ENCODE data around the gene DIP2C. TPM values are rescaled to one million over a fixed set of nuclear protein-coding genes. Genes with fewer than 3 reads are reported as not detected.

Gene DIP2C
- total and polyA plus RNA-seq, 2 donors (not counting 1 experiment from before 2014, with no cell fraction given) = 1.3 to 1.9 TPM

GRCh38 chr10:562142-562541 is 127.3 kb downstream of the DIP2C start:
- Histone ChIP-seq H3K36me3 (replicated peaks in 1 of 2; ENCODE audit: control extremely low read depth in 1 of 2, control insufficient read depth in 1 of 2, extremely low read depth in 1 of 2, insufficient read depth in 2 of 2, low read length in 1 of 2) (no peaks in the 10 kb centered on the region), H3K9me3 (ENCODE audit: control extremely low read depth in 1 of 3, control insufficient read depth in 2 of 3, insufficient read depth in 1 of 3, low read length in 2 of 3) (peaks cover 0 to 13% (median 13%) of the 10 kb centered on the region in 3 donors), H3K4me1 (ENCODE audit: control insufficient read depth in 2 of 2, insufficient read depth in 2 of 2, low read length in 2 of 2) (no peaks in the 10 kb centered on the region), H3K9ac (ENCODE audit: low read length) (no peak overlapping the region), H3K27ac (ENCODE audit: low read length in 2 of 2) (no peak overlapping the region), H4K20me1 (ENCODE audit: control insufficient read depth, insufficient read depth, low read length, poor library complexity, severe bottlenecking) (no peaks in the 10 kb centered on the region), H2AFZ (ENCODE audit: insufficient read depth, low read depth, low read length, poor library complexity, severe bottlenecking) (no peak overlapping the region), H3K4me3 (ENCODE audit: control extremely low read depth in 1 of 5, extremely low read depth in 1 of 5, insufficient read depth in 1 of 5, low read depth in 2 of 5, low read length in 4 of 5) (no peak overlapping the region), H3K4me2 (replicated peaks; ENCODE audit: low read depth, low read length, poor library complexity, severe bottlenecking) (no peak overlapping the region), H3K27me3 (replicated peaks in 1 of 4; ENCODE audit: control extremely low read depth in 1 of 4, control insufficient read depth in 3 of 4, insufficient read depth in 4 of 4, low read length in 3 of 4) (peaks cover 0 to 4% (median 0%) of the 10 kb centered on the region in 4 experiments), H3K79me2 (ENCODE audit: control insufficient read depth, insufficient read depth, low read length) (no peaks in the 10 kb centered on the region)
- H3K27ac Mint-ChIP-seq = no peak overlapping the region
- DNase-seq (no peak), ATAC-seq (ENCODE audit: low read depth) (no peak)
- H3K4me1 Mint-ChIP-seq = no peaks in the 10 kb centered on the region
- POLR2A ChIA-PET = no interaction called here
- peaks cover 5% of the 10 kb centered on the region for H3K27me3 Mint-ChIP-seq
- intact Hi-C loops (cut with micrococcal nuclease) = no loop called here
- H3K9me3 Mint-ChIP-seq (ENCODE audit: insufficient read depth) = peaks cover 3% of the 10 kb centered on the region
- TF ChIP-seq, protein P1, sequence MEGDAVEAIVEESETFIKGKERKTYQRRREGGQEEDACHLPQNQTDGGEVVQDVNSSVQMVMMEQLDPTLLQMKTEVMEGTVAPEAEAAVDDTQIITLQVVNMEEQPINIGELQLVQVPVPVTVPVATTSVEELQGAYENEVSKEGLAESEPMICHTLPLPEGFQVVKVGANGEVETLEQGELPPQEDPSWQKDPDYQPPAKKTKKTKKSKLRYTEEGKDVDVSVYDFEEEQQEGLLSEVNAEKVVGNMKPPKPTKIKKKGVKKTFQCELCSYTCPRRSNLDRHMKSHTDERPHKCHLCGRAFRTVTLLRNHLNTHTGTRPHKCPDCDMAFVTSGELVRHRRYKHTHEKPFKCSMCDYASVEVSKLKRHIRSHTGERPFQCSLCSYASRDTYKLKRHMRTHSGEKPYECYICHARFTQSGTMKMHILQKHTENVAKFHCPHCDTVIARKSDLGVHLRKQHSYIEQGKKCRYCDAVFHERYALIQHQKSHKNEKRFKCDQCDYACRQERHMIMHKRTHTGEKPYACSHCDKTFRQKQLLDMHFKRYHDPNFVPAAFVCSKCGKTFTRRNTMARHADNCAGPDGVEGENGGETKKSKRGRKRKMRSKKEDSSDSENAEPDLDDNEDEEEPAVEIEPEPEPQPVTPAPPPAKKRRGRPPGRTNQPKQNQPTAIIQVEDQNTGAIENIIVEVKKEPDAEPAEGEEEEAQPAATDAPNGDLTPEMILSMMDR (IDR thresholded peaks at IDR 0.05) = no peak
- TF ChIP-seq EZH2 (IDR thresholded peaks at IDR 0.05; ENCODE audit: borderline replicate concordance, insufficient read depth, low read depth, low read length, poor library complexity, severe bottlenecking) = no peak
- 100% methylated on average over 3 of the region's 4 CpGs for WGBS (ENCODE audit: insufficient coverage)
- no peak overlapping the region for H3K4me3 Mint-ChIP-seq
- CTCF ChIA-PET = no interaction called here

DNA sequence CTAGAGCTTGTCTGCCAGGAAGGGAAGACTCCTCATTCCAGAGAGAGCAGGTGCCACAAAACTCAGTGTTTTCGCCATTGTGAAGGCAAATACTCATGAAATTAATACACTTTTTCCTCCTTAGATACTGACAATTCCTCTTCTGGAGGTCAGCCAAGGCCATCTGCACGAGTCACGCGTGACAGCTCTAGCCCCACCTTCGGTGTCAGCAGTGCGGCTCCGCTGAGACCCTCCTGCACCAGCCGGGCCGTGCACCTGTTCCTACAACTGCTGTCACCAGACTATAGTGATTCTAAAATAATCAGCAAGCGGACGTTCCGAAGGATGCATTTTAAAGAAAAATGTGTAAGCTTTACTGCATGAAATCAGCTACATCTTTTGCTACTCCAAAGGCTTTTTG is 127.7 kb downstream of the DIP2C start:
- DNase-seq (no peak), ATAC-seq (ENCODE audit: low read depth) (no peak)
- no peak overlapping the region for H3K4me2 ChIP-seq (replicated peaks; ENCODE audit: low read depth, low read length, poor library complexity, severe bottlenecking)
- H3K36me3 ChIP-seq (replicated peaks in 1 of 2; ENCODE audit: control extremely low read depth in 1 of 2, control insufficient read depth in 1 of 2, extremely low read depth in 1 of 2, insufficient read depth in 2 of 2, low read length in 1 of 2) = no peaks in the 10 kb centered on the region
- H4K20me1 ChIP-seq (ENCODE audit: control insufficient read depth, insufficient read depth, low read length, poor library complexity, severe bottlenecking) = no peaks in the 10 kb centered on the region
- Mint-ChIP-seq H3K27me3 (peaks cover 7% of the 10 kb centered on the region), H3K27ac (no peak overlapping the region), H3K4me1 (no peaks in the 10 kb centered on the region), H3K4me3 (no peak overlapping the region), H3K9me3 (ENCODE audit: insufficient read depth) (peaks cover 3% of the 10 kb centered on the region)
- TF ChIP-seq, protein P1 (IDR thresholded peaks at IDR 0.05) = no peak
- TF ChIP-seq EZH2 (IDR thresholded peaks at IDR 0.05; ENCODE audit: borderline replicate concordance, insufficient read depth, low read depth, low read length, poor library complexity, severe bottlenecking) = no peak
- peaks cover 0 to 13% (median 13%) of the 10 kb centered on the region in 3 donors for H3K9me3 ChIP-seq (ENCODE audit: control extremely low read depth in 1 of 3, control insufficient read depth in 2 of 3, insufficient read depth in 1 of 3, low read length in 2 of 3)
- ChIA-PET POLR2A (no interaction called here), CTCF (no interaction called here)
- H3K9ac ChIP-seq (ENCODE audit: low read length) = no peak overlapping the region
- no peak overlapping the region for H2AFZ ChIP-seq (ENCODE audit: insufficient read depth, low read depth, low read length, poor library complexity, severe bottlenecking)
- H3K27me3 ChIP-seq (replicated peaks in 1 of 4; ENCODE audit: control extremely low read depth in 1 of 4, control insufficient read depth in 3 of 4, insufficient read depth in 4 of 4, low read length in 3 of 4) = peaks cover 0 to 7% (median 0%) of the 10 kb centered on the region in 4 experiments
- H3K4me1 ChIP-seq (ENCODE audit: control insufficient read depth in 2 of 2, insufficient read depth in 2 of 2, low read length in 2 of 2) = no peaks in the 10 kb centered on the region
- intact Hi-C loops (cut with micrococcal nuclease) = no loop called here
- H3K79me2 ChIP-seq (ENCODE audit: control insufficient read depth, insufficient read depth, low read length) = no peaks in the 10 kb centered on the region
- no peak overlapping the region for H3K4me3 ChIP-seq (ENCODE audit: control extremely low read depth in 1 of 5, extremely low read depth in 1 of 5, insufficient read depth in 1 of 5, low read depth in 2 of 5, low read length in 4 of 5)
- 90% methylated on average over 11 of the region's 12 CpGs for WGBS (ENCODE audit: insufficient coverage)
- H3K27ac ChIP-seq (ENCODE audit: low read length in 2 of 2) = no peak overlapping the region
